C4-2B (cell line): ENCODE results near the gene MYO1D.

Experiments used
- H3K27ac ChIP-seq: fragments of 450-650 bp; 2 replicates; pipeline ENCODE4 v1.5.1; 2017
- ZFX ChIP-seq: fragments of 450-650 bp; IDR thresholded peaks from 2 replicates; pipeline ENCODE4 v1.6.1; 2017
- TF ChIP-seq, protein P1 (sequence below): fragments of 450-650 bp; conservative IDR thresholded peaks from 2 replicates; pipeline ENCODE4 v1.5.1; 2017; ENCODE audit warnings: mild to moderate bottlenecking

The MYO1D gene

DNA sequence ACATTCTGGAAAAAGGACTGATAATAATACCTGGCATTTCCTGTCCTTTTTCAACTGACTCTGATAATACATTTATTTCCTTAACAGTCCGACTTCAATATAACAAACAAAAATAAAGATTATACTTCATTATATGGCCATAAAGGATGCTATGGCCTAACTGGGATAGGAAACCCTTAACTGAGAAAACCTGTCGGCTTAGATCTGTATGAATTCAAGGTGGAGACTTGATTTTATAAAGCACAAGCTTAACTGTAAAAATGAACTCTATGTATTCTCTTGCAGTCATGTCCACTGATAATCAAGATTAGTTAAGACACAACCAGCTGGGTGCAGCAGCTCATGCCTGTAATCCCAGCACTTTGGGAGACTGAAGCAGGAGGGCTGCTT, 102.2 kb downstream of the MYO1D start:
- TF ChIP-seq, protein P1, sequence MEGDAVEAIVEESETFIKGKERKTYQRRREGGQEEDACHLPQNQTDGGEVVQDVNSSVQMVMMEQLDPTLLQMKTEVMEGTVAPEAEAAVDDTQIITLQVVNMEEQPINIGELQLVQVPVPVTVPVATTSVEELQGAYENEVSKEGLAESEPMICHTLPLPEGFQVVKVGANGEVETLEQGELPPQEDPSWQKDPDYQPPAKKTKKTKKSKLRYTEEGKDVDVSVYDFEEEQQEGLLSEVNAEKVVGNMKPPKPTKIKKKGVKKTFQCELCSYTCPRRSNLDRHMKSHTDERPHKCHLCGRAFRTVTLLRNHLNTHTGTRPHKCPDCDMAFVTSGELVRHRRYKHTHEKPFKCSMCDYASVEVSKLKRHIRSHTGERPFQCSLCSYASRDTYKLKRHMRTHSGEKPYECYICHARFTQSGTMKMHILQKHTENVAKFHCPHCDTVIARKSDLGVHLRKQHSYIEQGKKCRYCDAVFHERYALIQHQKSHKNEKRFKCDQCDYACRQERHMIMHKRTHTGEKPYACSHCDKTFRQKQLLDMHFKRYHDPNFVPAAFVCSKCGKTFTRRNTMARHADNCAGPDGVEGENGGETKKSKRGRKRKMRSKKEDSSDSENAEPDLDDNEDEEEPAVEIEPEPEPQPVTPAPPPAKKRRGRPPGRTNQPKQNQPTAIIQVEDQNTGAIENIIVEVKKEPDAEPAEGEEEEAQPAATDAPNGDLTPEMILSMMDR: no peak
- TF ChIP-seq ZFX: no peak
- no peak overlapping the region for H3K27ac ChIP-seq

DNA sequence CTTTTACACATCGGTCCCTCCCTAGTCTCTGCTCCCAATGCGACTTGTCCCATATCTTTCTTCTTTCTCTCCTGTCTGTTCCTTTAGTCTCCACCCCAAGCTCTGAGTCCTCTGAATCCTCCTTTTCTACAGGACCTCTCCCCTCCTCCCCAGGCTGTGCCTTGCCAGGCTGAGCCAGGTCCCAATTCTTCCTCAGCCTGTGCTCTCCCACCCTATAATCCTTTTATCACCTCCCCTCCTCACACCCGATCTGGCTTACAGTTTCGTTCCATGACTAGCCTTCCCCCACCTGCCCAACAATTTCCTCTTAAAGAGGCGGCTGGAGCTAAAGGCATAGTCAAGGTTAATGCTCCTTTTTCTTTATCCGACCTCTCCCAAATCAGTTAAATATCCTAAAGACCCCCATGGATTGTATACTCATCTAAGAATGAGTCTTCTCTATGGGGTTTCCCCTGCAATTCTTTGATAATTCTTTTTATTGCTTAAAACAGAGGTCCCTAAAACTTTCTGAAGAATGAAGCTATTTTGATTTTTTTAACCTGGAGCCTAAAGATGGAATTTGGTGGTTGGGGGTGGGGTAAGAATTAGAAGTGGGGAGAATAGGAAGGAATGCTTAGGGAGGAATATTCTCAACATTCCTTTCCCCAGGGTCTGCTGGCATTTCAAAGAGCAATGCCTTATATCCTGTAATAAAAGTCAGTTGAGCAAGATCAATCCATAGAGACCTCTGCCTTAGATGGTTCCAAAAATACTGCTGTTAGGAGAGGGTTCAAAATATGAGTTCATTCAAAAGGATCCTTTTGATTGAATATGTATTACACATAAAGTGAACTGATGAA, 102.8 kb downstream of the MYO1D start:
- TF ChIP-seq, protein P1: no peak
- TF ChIP-seq ZFX: no peak
- no peak overlapping the region for H3K27ac ChIP-seq

DNA sequence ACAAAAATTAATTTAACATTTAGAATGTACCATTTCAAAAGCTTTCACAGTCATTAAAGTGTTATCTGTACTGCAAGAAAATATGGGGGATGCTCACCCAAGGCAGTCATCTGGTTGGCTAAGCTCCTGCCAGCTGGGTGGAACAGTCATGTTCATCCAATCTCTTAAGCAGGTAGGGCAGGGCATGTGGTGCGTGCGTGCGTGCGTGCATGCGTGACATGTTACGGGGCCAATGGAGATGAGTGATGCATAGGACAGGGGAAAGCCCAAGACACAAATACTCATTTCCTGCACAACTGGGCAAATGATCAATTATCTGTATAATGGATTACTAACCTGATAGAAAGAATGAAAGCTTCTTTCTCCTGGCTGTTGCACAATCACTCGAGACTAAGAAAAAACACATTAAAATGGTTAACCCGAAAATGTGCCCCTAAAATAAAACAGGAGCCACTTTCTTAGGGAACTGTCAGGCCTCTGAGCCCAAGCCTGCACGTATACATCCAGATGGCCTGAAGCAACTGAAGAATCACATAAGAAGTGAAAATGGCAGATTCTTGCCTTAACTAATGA, 104.4 kb downstream of the MYO1D start:
- TF ChIP-seq, protein P1: no peak
- TF ChIP-seq ZFX: no peak
- no peak overlapping the region for H3K27ac ChIP-seq

DNA sequence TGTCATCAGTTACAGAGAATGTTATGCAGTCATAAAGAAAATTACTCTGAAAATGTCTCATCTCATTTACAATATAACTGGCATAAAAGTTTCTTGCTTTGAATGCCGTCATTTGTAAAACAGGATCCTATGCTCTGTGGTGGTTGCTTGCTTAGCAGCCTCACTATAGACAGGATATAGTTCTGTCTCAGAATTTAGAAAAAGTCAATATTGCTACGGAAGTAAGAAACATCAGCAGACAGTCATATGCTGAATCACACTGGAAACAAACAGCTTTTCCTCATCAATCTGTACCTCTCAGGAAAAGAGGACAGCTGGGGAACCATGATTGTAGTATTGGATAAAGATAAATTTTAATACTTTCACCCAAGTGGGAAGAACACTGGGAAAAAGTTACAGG, 105.5 kb downstream of the MYO1D start:
- no peak for TF ChIP-seq ZFX
- TF ChIP-seq, protein P1: no peak
- H3K27ac ChIP-seq: no peak overlapping the region

DNA sequence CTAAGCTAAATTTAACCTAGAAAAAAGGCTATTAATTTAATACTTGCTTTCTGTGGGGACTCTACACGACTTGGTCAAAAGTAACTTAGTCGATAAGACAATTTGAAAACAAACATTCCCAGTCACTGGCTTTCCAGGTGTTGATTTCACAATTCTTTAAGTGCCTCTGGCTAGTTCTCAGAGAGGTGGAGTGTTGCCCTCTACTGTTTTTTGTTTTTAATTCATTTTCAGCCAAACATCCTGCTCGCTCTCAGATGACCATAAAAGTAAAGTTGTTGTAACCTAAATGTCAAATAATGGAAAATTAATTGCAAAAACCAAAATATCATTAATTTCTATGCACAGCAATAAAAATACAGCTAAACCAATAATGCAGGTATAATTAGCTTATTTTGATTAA, 107.1 kb downstream of the MYO1D start:
- TF ChIP-seq, protein P1: peak; percentile 56
- TF ChIP-seq ZFX: no peak

DNA sequence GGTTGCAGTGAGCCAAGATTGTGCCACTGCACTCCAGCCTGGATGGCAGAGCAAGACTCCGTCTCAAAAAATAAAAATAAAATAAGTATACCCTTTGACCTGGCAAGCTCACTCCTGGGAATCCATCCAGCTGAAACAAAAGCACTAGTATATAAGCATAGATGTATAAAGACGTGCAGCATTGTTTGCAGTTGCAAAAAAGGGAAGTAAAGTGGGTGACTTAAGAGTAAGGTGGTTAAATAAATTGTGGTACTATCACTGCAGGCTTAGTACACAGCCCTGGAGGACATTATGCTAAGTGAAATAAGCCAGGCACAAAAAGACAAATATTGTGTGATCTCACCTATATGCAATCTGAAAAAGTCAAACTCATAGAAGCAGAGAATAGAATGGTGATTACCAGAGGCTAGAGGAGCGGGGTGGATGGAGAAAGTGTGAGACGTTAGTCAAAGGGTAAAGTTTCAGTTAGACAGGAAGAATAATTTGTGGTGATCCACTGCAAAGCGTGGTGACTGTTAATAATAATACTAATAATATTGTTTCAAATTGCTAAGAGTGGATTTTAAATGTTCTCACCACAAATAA, 113.0 kb downstream of the MYO1D start:
- TF ChIP-seq, protein P1: no peak
- no peak for TF ChIP-seq ZFX
- H3K27ac ChIP-seq: no peak overlapping the region

More for the DNA sequence above, 107.1 kb downstream of the MYO1D start:
- H3K27ac ChIP-seq: no peak overlapping the region

DNA sequence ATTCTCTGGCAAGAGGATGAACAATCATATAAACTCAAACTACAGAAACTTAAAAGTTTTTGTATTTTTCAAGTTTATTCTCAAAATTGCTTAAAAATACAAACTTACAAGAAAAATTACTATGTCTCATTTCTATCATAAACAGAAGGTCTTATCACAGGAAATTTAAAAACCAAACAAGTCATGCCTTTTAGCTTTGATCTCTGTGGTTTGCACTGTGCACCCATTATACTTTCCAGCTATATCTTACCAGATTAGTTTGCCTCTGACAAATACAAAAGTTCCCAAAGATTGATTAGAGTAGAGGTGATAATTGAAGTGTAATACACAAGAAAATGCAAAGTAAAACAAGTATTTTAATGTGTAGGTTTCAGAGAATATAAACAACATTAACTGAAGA, 117.4 kb downstream of the MYO1D start:
- TF ChIP-seq, protein P1: no peak
- no peak for TF ChIP-seq ZFX
- no peak overlapping the region for H3K27ac ChIP-seq
